ENCODE measurements around the gene SETD1A.
A peak's percentile ranks its signal among the peaks of the same experiment; 100 is the strongest.

DNA sequence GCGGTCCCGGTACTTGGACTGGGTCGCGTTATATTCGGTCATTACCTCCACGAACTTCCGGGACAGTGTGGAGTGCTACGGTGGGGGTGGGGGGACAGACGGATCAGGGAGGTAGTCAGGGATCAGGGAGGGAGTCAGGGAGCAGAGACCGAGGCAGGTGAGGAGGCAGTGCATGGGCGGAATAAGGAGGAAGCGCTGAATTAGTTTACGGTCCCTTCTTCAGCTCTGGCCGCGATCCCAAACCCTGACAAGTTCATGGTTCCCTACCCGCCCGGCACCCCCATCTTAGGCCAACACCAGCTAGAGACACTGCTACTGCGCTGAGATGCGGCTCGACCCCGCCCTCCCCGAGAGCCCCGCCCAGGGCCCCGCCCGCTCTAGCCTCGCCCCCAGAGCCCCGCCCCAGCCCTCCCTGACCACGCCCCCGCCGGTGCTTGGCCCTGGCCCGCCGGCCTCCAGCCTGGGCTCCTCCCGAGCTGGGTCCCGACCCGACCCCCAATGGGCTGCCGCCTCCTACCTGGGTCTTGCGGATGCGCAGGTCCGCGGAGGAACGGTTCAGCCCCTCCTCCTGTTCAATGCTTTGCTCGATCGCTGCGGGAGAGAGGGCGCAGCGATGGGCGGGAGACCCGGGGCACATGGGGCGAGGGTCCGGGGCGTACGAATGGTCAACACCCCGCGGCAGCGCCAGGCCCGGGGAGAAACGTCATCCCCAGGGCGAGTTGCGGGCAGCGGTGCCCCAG is 39.6 kb downstream of the SETD1A start:
- no peak for TF ChIP-seq RFX5 (IDR thresholded peaks at IDR 0.05)
- TF ChIP-seq POLR2A (IDR thresholded peaks at IDR 0.05; ENCODE audit: low read length), result peak; percentile 58
- TF ChIP-seq CBX8 (IDR thresholded peaks at IDR 0.05), result no peak
- TF ChIP-seq, protein P1, sequence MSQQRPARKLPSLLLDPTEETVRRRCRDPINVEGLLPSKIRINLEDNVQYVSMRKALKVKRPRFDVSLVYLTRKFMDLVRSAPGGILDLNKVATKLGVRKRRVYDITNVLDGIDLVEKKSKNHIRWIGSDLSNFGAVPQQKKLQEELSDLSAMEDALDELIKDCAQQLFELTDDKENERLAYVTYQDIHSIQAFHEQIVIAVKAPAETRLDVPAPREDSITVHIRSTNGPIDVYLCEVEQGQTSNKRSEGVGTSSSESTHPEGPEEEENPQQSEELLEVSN (IDR thresholded peaks at IDR 0.05; ENCODE audit: borderline replicate concordance, low read depth), result peak; percentile 37; the same call in 1 of the 2 replicates
- TF ChIP-seq, protein P2, sequence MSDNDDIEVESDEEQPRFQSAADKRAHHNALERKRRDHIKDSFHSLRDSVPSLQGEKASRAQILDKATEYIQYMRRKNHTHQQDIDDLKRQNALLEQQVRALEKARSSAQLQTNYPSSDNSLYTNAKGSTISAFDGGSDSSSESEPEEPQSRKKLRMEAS (IDR thresholded peaks at IDR 0.05), result peak; percentile 59
- peak in 1 of 2 experiments; percentile 16; a peak in 1 of 5 replicates for TF ChIP-seq RAD21 (conservative IDR thresholded peaks at IDR 0.05 in 1 of 2, IDR thresholded peaks at IDR 0.05 in 1 of 2)
- TF ChIP-seq, protein P3, sequence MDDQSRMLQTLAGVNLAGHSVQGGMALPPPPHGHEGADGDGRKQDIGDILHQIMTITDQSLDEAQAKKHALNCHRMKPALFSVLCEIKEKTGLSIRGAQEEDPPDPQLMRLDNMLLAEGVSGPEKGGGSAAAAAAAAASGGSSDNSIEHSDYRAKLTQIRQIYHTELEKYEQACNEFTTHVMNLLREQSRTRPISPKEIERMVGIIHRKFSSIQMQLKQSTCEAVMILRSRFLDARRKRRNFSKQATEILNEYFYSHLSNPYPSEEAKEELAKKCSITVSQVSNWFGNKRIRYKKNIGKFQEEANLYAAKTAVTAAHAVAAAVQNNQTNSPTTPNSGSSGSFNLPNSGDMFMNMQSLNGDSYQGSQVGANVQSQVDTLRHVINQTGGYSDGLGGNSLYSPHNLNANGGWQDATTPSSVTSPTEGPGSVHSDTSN (IDR thresholded peaks at IDR 0.05), result peak; percentile 66; the same call in 1 of the 2 replicates
- TF ChIP-seq RARB (CRISPR knock-in tag; IDR thresholded peaks at IDR 0.05), result 0 out of 2 replicates have a peak, but pooled peaks have one; percentile 46

All from A549 (cell line).